ENCODE data around the gene SIGMAR1. TPM values are rescaled to one million over a fixed set of nuclear protein-coding genes. Genes with fewer than 3 reads are reported as not detected.

The SIGMAR1 gene
- total RNA-seq, 4 donors from 2014 or later: 34.1 to 86.7 (median 68.7) TPM

GRCh38 chr9:34636791-34637355 is 714 bp downstream of the SIGMAR1 start:
- TF ChIP-seq CTCF (IDR thresholded peaks at IDR 0.05; ENCODE audit: low read depth): no peak

GRCh38 chr9:34635556-34635955 is 2.0 kb downstream of the SIGMAR1 start:
- no peak for TF ChIP-seq CTCF (IDR thresholded peaks at IDR 0.05; ENCODE audit: low read depth)

- TF ChIP-seq CTCF (IDR thresholded peaks at IDR 0.05; ENCODE audit: low read depth): no peak
Observed at GRCh38 chr9:34634551-34635248, 2.9 kb downstream of the SIGMAR1 start.

- no peak for TF ChIP-seq CTCF (IDR thresholded peaks at IDR 0.05; ENCODE audit: low read depth)
Observed at GRCh38 chr9:34633851-34634550, 3.6 kb downstream of the SIGMAR1 start.

GRCh38 chr9:34633166-34633565 is 4.4 kb downstream of the SIGMAR1 start:
- no peak for TF ChIP-seq CTCF (IDR thresholded peaks at IDR 0.05; ENCODE audit: low read depth)

- no peak for TF ChIP-seq CTCF (IDR thresholded peaks at IDR 0.05; ENCODE audit: low read depth)
Observed at GRCh38 chr9:34630402-34631154, 7.0 kb downstream of the SIGMAR1 start.

- no peak for TF ChIP-seq CTCF (IDR thresholded peaks at IDR 0.05; ENCODE audit: low read depth)
Observed at GRCh38 chr9:34629491-34629808, 8.1 kb downstream of the SIGMAR1 start.

Measured in subcutaneous adipose tissue (tissue), 4 donors.